Ishikawa (cell line): ENCODE measurements around the gene TRAPPC14.

Source experiments
- CEBPB ChIP-seq: IDR thresholded peaks from 2 replicates; pipeline ENCODE4 v1.6.1; 2012
- EGR1 ChIP-seq: IDR thresholded peaks from 2 replicates; pipeline ENCODE4 v1.6.1; 2012
- EP300 ChIP-seq: IDR thresholded peaks from 2 replicates; pipeline ENCODE4 v1.6.1; 2012; ENCODE audit warnings: borderline replicate concordance
- FOXM1 ChIP-seq: IDR thresholded peaks from 2 replicates; pipeline ENCODE4 v1.6.1; 2012; ENCODE audit warnings: low read depth, borderline replicate concordance
- MAX ChIP-seq: IDR thresholded peaks from 2 replicates; pipeline ENCODE4 v1.6.1; 2012
- TAF1 ChIP-seq: IDR thresholded peaks from 2 replicates; pipeline ENCODE4 v1.6.1; 2012; ENCODE audit warnings: low read depth, mild to moderate bottlenecking
- USF1 ChIP-seq: IDR thresholded peaks from 2 replicates; pipeline ENCODE4 v1.6.1; 2012
- TF ChIP-seq, protein P1 (sequence below): IDR thresholded peaks from 2 replicates; pipeline ENCODE4 v1.6.1; 2012; ENCODE audit warnings: low read depth, mild to moderate bottlenecking

DNA sequence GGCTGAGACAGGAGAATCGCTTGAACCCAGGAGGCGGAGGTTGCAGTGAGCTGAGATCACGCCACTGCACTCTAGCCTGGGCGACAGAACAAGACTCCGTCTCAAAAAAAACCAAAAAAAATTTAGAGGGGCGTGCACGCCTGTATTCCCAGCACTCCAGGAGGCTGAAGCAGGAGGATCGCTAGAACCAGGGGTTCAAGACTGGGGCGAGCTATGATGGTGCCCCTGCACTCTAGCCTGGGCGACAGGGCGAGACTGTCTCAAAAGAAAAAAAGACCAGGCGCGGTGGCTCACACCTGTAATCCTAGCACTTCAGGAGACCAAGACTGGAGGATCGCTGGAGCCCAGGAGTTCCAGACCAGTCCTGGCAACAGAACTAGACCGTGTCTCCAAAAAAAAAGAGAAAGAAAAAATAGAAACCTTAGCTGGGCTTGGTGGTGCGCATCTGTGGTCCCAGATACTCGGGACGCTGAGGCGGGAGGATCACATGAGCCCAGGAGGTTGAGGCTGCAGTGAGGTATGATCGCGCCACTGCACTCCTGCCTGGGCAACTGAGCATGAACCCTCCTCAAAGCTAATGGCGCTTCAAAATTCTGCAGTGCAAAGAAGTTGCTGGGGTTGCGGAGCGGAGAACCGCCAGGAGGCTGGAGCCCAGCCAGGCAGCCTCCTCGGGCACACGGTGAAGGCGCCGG lies 32.1 kb downstream of the TRAPPC14 start:
- TF ChIP-seq, protein P1, sequence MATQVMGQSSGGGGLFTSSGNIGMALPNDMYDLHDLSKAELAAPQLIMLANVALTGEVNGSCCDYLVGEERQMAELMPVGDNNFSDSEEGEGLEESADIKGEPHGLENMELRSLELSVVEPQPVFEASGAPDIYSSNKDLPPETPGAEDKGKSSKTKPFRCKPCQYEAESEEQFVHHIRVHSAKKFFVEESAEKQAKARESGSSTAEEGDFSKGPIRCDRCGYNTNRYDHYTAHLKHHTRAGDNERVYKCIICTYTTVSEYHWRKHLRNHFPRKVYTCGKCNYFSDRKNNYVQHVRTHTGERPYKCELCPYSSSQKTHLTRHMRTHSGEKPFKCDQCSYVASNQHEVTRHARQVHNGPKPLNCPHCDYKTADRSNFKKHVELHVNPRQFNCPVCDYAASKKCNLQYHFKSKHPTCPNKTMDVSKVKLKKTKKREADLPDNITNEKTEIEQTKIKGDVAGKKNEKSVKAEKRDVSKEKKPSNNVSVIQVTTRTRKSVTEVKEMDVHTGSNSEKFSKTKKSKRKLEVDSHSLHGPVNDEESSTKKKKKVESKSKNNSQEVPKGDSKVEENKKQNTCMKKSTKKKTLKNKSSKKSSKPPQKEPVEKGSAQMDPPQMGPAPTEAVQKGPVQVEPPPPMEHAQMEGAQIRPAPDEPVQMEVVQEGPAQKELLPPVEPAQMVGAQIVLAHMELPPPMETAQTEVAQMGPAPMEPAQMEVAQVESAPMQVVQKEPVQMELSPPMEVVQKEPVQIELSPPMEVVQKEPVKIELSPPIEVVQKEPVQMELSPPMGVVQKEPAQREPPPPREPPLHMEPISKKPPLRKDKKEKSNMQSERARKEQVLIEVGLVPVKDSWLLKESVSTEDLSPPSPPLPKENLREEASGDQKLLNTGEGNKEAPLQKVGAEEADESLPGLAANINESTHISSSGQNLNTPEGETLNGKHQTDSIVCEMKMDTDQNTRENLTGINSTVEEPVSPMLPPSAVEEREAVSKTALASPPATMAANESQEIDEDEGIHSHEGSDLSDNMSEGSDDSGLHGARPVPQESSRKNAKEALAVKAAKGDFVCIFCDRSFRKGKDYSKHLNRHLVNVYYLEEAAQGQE, result no peak
- no peak for TF ChIP-seq EGR1
- TF ChIP-seq USF1, result peak; percentile 50; the same call in 1 of the 2 replicates
- TF ChIP-seq CEBPB, result no peak
- TF ChIP-seq TAF1, result no peak
- TF ChIP-seq MAX, result no peak; the same call in 1 of the 2 replicates
- 0 out of 2 replicates have a peak, but pooled peaks have one; percentile 12 for TF ChIP-seq FOXM1
- no peak for TF ChIP-seq EP300
